Subcutaneous adipose tissue (tissue), 4 donors: Measurements from ENCODE around the gene GDF7. TPM values are rescaled to one million over a fixed set of nuclear protein-coding genes. Genes with fewer than 3 reads are reported as not detected.

Source experiments
- CTCF ChIP-seq: fragments of 450-650 bp; IDR thresholded peaks from one replicate; pipeline ENCODE4 v1.5.1; 2016; ENCODE audit warnings: low read depth, mild to moderate bottlenecking, control low read depth, antibody characterized with exemption, moderate library complexity
- total RNA-seq, 4 donors: library from RNA; depleted of rRNA; stranded (reverse); fragments of >200 nt; gene quantifications; one replicate each; pipeline ENCODE4 v1.1.0, GENCODE V29; 2016

GDF7 gene
- total RNA-seq, 4 donors from 2014 or later, result under 0.01 to 0.19 (median under 0.01) TPM; not detected in 1

GRCh38 chr2:20647211-20647610, 19.7 kb upstream of the GDF7 start:
- no peak for TF ChIP-seq CTCF

GRCh38 chr2:20647738-20648137, 19.2 kb upstream of the GDF7 start:
- TF ChIP-seq CTCF, result no peak

- no peak for TF ChIP-seq CTCF
Measured at GRCh38 chr2:20648206-20648605, 18.7 kb upstream of the GDF7 start.

GRCh38 chr2:20648831-20649230, 18.1 kb upstream of the GDF7 start:
- no peak for TF ChIP-seq CTCF

- no peak for TF ChIP-seq CTCF
Measured at GRCh38 chr2:20649576-20649975, 17.4 kb upstream of the GDF7 start.

GRCh38 chr2:20649976-20650375, 17.0 kb upstream of the GDF7 start:
- TF ChIP-seq CTCF, result no peak

GRCh38 chr2:20650393-20650876, 16.5 kb upstream of the GDF7 start:
- TF ChIP-seq CTCF, result no peak
